GM19193 (cell line): ENCODE measurements around the gene CEP63.

Experiments used
- POLR2A ChIP-seq: IDR thresholded peaks from 4 replicates; pipeline ENCODE4 v1.6.1; 2011; ENCODE audit not compliant: insufficient read depth, insufficient read length; ENCODE audit errors: extremely low read depth

CEP63 gene

GRCh38 chr3:134481166-134481565, 4.7 kb upstream of the CEP63 start:
- no peak for TF ChIP-seq POLR2A

- TF ChIP-seq POLR2A: no peak
These were observed 3.2 kb upstream of the CEP63 start for GRCh38 chr3:134482622-134483021.

DNA sequence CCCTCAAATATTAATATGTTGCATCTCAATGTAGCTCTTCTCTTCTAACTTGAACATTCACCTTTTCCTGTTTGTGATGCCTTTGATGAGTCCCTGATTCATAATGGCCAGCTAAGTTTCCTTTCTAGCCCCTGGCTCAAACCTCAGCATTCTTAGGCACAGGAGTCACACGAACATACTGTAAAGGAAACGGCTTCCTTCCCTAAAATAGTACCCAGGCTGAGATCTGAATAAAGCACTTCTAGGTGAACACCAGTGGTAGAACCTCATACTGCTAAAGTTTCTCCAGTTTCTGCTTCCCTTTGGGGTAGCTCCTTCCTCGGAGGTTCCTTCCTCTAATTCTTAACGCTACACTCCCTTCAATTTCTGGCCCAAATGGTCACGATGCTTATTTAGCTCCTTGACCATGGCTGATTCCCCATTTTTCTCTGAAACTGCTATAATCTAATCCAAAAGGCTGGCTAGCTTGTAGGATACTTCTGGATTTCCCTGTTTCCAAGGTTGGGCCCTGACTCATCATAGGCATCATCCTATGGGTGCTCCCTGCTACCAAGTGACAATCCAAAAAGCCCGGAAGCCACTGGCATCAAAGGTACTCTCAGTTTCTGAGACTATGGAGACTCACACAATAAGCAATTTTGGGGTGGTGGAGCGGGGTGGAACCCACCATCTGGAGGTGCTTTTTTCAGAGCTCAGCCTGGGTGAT, 2.5 kb upstream of the CEP63 start:
- TF ChIP-seq POLR2A: no peak

- TF ChIP-seq POLR2A: no peak
These were observed 661 bp upstream of the CEP63 start for GRCh38 chr3:134485075-134485717.

GRCh38 chr3:134486577-134487041, 752 bp downstream of the CEP63 start:
- no peak for TF ChIP-seq POLR2A

GRCh38 chr3:134487406-134487805, 1.5 kb downstream of the CEP63 start:
- TF ChIP-seq POLR2A: no peak

DNA sequence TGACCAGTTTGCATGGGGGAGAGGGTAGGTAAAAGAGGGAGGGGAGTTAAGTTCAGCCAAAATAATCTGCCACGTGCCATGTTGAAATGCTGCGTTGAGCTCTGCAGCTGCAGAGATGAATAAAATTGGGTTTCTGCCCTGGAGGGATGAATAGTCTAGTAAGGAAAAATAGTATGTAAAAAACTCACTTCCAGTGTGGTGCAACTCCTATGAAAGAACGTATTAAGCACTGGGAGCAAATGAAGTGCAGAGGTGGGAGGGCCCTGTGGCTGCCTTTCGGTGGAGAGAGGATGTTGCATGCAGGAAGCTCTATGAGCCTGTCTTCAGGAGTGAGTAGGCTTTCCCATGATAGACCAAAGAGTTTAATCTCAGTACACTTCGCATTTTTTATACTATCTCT, 8.6 kb downstream of the CEP63 start:
- TF ChIP-seq POLR2A: no peak

DNA sequence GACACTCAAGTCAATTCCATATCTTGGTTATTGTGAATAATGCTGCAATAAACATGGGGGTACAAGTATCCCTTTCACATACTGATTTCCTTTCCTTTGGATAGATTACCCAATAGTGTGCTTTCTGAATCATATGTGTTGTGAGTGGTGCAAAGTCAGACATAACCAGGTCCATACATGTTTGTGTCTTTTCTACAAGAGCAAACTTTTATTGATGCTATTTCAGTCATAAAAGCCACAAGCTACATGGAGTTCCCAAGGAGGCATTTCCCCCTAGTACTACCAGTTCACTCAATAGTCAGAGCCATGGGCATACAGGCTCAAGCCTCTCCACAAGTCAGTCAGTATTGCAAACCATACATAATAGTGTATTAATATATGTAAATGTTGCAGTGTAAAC, 10.1 kb downstream of the CEP63 start:
- no peak for TF ChIP-seq POLR2A

DNA sequence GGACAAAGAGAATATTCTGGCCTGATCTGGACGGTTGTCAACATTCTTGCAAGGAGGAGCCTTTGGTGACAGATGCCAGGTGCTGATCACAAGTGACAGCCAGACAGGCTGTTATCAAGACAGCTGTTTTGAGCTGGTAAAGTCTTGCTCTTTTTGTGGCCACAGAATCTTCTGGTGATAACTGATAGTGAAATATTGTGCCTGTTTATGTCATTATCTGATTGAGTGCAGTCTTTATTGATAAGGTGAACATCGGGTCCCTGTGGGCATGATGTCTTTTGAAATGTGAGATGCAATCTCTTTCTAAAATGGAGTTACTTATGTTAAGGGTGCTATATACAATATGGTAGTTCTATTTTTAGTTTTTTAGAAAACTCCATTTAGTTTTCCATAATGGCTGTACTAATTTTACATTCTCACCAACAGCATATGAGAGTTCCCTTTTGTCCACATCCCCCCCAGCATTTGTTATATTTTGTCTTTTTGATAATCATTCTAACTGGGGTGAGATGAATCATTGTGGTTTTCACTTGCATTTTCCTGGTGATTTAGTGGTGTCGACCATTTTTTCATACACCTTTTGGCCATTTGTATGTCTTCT, 10.7 kb downstream of the CEP63 start:
- no peak for TF ChIP-seq POLR2A

DNA sequence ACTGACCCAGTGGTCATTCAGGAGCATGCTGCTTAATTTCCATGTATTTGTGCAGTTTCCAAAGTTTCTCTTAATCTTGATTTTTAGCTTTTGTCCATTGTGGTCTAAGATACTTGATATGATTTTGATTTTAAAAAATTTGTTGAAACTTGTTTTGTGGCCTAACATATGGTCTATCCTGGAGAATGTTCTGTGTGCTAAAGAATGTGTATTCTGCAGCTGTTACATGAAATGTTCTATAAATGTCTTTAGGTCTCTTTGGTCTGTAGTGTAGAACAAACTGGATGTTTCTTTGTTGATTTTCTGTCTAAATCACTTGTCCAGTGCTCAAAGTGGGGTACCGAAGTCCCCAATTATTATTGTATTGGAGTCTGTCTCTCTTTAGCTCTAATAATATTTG, 17.4 kb downstream of the CEP63 start:
- no peak for TF ChIP-seq POLR2A

- TF ChIP-seq POLR2A: no peak
These were observed 18.3 kb downstream of the CEP63 start for GRCh38 chr3:134504132-134504531.

DNA sequence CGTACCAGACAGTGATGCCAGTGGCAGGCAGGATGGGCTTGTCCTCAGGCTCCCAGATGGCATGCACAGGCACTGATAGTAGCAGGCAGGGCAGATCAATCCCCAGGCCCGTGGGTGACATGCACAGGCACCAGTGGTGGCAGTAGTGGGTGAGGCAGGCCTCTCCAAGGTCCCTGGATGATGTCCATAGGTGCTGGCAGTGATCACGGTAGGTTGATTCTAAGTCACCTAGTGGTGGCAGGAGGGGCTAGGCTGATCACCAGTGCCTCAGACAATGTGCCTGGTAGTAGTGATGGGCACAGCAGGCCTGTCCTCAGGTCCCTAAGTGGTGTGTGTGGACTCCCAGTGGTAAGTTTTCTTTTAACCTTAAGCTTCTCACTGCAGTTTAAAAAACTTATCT, 19.6 kb downstream of the CEP63 start:
- no peak for TF ChIP-seq POLR2A

DNA sequence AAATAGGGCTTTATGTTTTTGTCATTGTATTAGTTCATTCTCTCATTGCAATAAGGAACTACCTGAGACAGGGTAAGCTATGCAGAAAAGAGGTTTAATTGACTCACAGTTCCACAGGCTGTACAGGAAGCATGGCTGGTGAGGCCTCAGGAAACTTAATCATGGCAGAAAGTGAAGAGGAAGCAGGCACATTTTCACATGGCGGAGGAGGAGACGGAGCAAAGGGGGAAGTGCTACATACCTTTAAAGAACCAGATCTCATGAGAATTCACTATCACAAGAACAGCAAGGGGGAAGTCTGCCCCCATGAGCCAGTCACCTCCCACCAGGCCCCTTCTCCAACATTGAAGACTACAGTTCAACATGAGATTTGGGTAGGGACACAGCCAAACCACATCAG, 25.6 kb downstream of the CEP63 start:
- TF ChIP-seq POLR2A: no peak

GRCh38 chr3:134516905-134517304, 31.0 kb downstream of the CEP63 start:
- TF ChIP-seq POLR2A: no peak

DNA sequence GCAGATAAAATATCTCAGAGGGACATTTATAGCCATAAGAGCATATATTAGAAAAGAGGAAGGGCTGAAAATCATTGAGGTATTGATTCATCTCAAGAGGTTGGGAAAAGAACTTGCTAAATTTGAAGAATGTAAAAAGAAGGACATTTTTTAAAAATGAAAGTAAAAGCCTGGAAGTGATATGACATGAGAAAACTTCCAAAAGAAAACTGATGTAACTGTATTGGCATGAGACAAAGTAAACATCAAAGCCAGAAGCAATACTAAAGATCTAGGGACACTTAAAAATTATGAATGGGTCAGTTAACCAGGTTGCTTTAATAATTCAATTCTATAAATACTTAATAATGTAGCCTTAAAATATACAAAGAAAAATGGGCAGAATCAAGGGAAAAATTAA, 31.9 kb downstream of the CEP63 start:
- no peak for TF ChIP-seq POLR2A

DNA sequence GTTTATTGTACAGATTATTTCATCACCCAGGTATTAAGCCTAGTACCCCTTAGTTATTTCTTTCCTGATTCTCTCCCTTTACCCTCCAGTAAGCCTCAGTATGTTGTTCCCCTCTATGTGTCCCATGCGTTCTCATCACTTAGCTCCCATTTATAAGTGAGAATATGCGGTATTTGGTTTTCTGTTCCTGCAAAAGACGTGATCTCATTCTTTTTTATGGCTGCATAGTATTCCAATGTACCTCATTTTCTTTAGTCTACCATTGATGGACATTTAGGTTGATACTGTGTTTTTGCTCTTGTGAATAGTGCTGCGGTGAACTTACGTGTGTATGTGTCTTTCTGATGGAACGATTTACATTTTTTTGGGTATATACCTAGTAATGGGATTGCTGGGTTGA, 36.7 kb downstream of the CEP63 start:
- TF ChIP-seq POLR2A: no peak
